BE2C (cell line): ENCODE results near the gene AUNIP.

Experiments
- DNase-seq: peaks from one replicate; pipeline ENCODE4 v3.0.0-alpha.2; 2020
- H3K27me3 ChIP-seq: fragments of 250-450 bp; sonication (Bioruptor Pico); 2 replicates; pipeline ENCODE4 v1.5.1; 2020; ENCODE audit warnings: mild to moderate bottlenecking
- H3K36me3 ChIP-seq: fragments of 250-450 bp; sonication (Bioruptor Pico); 2 replicates; pipeline ENCODE4 v1.5.1; 2020; ENCODE audit warnings: mild to moderate bottlenecking
- H3K4me1 ChIP-seq: fragments of 250-450 bp; sonication (Bioruptor Pico); 2 replicates; pipeline ENCODE4 v1.5.1; 2020
- H3K4me3 ChIP-seq: 2 replicates; pipeline ENCODE4 v1.5.1; 2011; ENCODE audit warnings: low read depth, low read length
- H3K9me3 ChIP-seq: fragments of 250-450 bp; sonication (Bioruptor Pico); 2 replicates; pipeline ENCODE4 v1.5.1; 2020
- TF ChIP-seq, protein P1 (sequence below): IDR thresholded peaks from 2 replicates; pipeline ENCODE4 v1.5.1; 2012; ENCODE audit warnings: mild to moderate bottlenecking, low read depth, low read length

Gene AUNIP

DNA sequence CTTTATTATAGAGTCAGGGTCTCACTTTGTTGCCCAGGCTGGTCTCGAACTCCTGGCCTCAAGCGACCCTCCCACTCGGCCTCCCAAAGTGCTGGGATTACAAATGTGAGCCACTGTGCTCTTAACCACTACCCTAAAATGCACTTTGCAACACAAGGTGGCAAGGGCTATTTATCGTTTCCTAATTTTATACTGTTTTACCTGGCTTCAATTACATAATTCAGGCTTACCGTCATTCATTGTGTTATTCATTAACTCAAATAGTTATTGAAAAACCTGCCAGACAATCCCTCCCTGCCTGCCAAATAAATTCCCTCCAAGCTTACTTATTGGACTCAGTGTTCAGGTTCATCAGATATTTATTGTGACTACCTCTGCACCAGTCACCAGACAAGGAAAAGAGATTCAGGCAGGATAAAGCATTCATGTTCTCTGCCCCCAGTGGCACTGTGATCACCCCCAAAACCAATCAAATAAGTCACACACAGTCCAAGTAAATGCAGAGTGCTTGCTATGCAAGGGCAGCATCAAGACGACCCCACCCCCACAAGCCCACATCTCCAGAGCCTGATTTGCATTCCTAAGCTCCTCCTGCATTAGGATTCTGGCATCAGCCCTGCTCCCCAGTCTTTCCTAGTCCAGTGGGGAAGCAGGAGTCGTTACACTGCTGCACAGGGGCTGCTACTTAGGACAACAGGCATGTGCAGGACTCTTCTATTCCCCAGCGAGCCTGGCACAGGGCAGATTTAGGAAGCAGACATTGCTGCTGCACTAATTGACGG is 8.1 kb upstream of the AUNIP start:
- TF ChIP-seq, protein P1, sequence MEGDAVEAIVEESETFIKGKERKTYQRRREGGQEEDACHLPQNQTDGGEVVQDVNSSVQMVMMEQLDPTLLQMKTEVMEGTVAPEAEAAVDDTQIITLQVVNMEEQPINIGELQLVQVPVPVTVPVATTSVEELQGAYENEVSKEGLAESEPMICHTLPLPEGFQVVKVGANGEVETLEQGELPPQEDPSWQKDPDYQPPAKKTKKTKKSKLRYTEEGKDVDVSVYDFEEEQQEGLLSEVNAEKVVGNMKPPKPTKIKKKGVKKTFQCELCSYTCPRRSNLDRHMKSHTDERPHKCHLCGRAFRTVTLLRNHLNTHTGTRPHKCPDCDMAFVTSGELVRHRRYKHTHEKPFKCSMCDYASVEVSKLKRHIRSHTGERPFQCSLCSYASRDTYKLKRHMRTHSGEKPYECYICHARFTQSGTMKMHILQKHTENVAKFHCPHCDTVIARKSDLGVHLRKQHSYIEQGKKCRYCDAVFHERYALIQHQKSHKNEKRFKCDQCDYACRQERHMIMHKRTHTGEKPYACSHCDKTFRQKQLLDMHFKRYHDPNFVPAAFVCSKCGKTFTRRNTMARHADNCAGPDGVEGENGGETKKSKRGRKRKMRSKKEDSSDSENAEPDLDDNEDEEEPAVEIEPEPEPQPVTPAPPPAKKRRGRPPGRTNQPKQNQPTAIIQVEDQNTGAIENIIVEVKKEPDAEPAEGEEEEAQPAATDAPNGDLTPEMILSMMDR, result no peak
- Histone ChIP-seq H3K36me3 (no peaks in the 10 kb centered on the region), H3K27me3 (no peaks in the 10 kb centered on the region), H3K9me3 (no peaks in the 10 kb centered on the region), H3K4me3 (no peak overlapping the region), H3K4me1 (no peaks in the 10 kb centered on the region)
- DNase-seq, result no peak

DNA sequence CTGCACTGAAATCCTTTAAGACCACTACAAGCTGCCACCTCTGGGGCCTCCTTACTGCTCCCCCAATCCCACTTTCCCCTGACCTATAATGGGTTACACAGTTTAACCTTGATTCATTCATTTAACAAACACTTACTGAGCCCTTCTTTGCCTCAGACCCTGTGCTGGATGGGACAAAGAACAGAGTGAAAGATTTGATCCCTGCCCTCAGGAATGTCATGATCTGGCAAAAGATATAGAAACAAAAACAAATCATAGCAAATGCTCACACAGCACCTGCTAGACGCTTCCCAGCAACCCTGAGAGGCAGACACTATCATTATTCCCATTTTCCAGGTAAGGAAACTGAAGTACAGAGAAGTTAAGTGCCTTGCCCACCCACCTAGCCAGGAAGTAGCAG is 7.0 kb upstream of the AUNIP start:
- no peaks in the 10 kb centered on the region for H3K27me3 ChIP-seq
- TF ChIP-seq, protein P1, result no peak
- DNase-seq, result no peak
- H3K9me3 ChIP-seq, result no peaks in the 10 kb centered on the region
- no peaks in the 10 kb centered on the region for H3K4me1 ChIP-seq
- H3K36me3 ChIP-seq, result no peaks in the 10 kb centered on the region
- H3K4me3 ChIP-seq, result no peak overlapping the region

- no peaks in the 10 kb centered on the region for H3K36me3 ChIP-seq
- no peak for DNase-seq
- TF ChIP-seq, protein P1, result no peak
- H3K9me3 ChIP-seq, result no peaks in the 10 kb centered on the region
- H3K27me3 ChIP-seq, result no peaks in the 10 kb centered on the region
- H3K4me1 ChIP-seq, result no peaks in the 10 kb centered on the region
- H3K4me3 ChIP-seq, result no peak overlapping the region
These were observed 5.2 kb upstream of the AUNIP start for GRCh38 chr1:25864434-25864833.

DNA sequence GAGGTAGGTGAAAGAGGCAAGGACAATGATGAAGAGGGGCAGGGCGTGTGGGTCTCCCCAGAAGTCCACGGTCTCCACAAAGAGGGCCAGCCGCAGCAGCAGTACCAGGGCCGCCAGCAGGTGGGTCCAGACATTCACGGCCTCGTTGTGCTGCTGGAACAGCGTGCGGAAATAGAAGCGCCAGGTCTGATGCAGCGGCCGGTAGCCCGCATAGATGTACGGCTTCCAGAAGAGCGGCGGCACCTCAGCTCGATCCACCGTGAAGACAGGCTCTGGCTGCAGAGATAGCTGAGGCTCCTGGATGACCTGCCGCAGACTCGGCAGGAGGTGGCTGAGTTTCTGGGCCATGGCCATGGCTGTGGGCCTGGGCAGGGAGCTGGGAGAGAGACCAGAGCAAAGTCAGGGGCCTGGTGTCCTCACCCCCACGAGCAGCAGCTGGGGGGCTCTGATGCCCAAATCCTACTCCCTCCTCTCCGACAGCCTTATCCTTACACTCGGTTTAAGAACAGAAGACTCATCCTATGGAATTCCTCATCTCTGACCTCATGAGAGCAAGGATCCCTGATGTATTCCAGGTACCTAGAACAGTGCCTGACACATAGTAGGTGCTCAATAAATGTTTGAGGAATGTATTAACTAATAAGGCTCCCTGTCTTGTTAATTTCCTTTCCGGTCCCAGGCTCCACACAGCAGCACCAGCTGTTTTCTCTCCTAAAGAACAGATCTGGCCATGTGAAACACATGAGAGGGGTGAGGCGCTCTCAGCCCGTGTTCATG is 4.4 kb upstream of the AUNIP start:
- Histone ChIP-seq H3K36me3 (no peaks in the 10 kb centered on the region), H3K27me3 (no peaks in the 10 kb centered on the region), H3K4me3 (no peak overlapping the region), H3K4me1 (no peaks in the 10 kb centered on the region), H3K9me3 (no peaks in the 10 kb centered on the region)
- DNase-seq, result no peak
- TF ChIP-seq, protein P1, result no peak

- H3K36me3 ChIP-seq, result no peaks in the 10 kb centered on the region
- DNase-seq, result no peak
- no peaks in the 10 kb centered on the region for H3K27me3 ChIP-seq
- no peak overlapping the region for H3K4me3 ChIP-seq
- no peaks in the 10 kb centered on the region for H3K9me3 ChIP-seq
- TF ChIP-seq, protein P1, result no peak
- no peaks in the 10 kb centered on the region for H3K4me1 ChIP-seq
These were observed 3.7 kb upstream of the AUNIP start for GRCh38 chr1:25862785-25863485.
